Mammary epithelial cell (primary cell): ENCODE results near the gene MIPOL1.

Source experiments
- CTCF ChIP-seq, 2 donors: IDR thresholded peaks in 1 of 2; conservative IDR thresholded peaks in 1 of 2; 2 replicates each; pipeline ENCODE4 v1.5.1; 2011 to 2012; ENCODE audit warnings: inconsistent platforms in 2 of 2, low read length in 2 of 2, mild to moderate bottlenecking in 2 of 2, control low read depth in 1 of 2, low read depth in 1 of 2; ENCODE audit not compliant: insufficient read depth in 1 of 2; ENCODE audit errors: extremely low read depth in 1 of 2
- EZH2 ChIP-seq: IDR thresholded peaks from 2 replicates; pipeline ENCODE4 v1.6.1; 2012; ENCODE audit warnings: low read length, inconsistent platforms, borderline replicate concordance

- TF ChIP-seq CTCF (conservative IDR thresholded peaks at IDR 0.05 in 1 of 2, IDR thresholded peaks at IDR 0.05 in 1 of 2; ENCODE audit: extremely low read depth in 1 of 2, insufficient read depth in 1 of 2, low read depth in 1 of 2, low read length in 2 of 2): no peak
- no peak for TF ChIP-seq EZH2
Measured at GRCh38 chr14:37195327-37195726, 2.4 kb upstream of the MIPOL1 start.
